DMS153 treated with DMSO at 0.1 percent for 48 hours (cell line): ENCODE measurements around the gene CD79A.

Source experiments
- DNase-seq: peaks from one replicate; lab custom pipeline; 2025; ENCODE audit not compliant: unreplicated experiment; lab: John Stamatoyannopoulos, UW

Gene CD79A

DNA sequence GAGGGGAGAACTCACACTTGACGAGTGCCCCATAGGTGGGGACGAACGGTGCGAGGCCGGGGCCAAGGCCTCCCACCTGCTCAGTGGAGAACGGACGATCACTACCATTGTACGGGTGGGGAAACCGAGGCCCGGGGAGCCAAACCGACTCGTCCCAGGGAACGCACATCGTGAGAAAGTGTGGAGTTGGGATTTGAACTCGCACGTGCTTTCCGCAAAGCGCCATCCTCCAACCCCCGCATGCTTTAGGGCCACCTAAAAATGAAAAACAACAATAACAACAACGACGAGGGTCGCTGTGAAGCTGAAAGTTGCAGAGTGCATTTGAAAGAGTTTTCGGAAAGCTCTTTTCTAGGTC is 6.4 kb downstream of the CD79A start:
- DNase-seq: no peak

GRCh38 chr19:41883821-41884733 is 7.0 kb downstream of the CD79A start:
- DNase-seq: peak; percentile 92

GRCh38 chr19:41886761-41887710 is 10.0 kb downstream of the CD79A start:
- DNase-seq: no peak

GRCh38 chr19:41887711-41888382 is 10.8 kb downstream of the CD79A start:
- DNase-seq: peak; percentile 42

- no peak for DNase-seq
Observed at GRCh38 chr19:41888926-41889325, 11.8 kb downstream of the CD79A start.

DNA sequence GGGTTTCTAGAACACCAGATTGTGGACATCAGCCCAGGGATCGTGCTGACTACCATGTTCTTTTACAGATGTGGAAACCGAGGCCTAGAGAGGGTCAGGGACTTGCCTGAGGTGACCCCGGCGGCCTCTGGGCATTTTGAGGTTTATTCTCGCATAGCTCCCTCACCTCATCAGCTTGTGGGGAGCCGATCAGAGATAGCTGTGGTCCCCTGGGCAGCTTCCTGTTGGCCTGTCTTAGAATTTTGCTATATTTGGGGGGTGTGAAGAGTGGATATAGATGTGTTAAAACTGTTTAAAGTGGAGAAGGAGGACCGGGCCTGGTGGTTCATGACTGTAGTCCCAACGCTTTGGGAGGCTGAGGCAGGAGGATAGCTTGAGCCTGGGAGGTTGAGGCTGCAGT is 12.8 kb downstream of the CD79A start:
- DNase-seq: no peak

DNA sequence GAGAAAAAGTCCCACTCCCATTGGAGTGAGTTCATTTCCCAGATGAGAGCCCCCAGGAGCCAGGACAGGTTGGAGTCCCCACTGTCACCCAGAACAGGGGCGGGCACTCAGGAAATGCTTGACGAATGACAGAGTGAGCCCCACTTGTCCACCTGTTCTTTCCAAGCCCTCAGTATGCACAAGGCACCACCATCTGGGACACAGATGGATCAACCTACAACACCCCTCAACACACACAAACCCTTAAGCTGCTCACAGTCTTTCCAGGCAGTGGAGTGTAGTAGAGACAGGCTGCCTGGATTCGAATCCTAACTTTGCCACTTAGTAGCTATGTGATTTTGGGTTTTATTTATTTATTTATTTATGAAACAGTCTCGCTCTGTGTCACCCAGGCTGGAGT is 13.9 kb downstream of the CD79A start:
- no peak for DNase-seq

GRCh38 chr19:41892173-41892902 is 15.3 kb downstream of the CD79A start:
- DNase-seq: no peak

DNA sequence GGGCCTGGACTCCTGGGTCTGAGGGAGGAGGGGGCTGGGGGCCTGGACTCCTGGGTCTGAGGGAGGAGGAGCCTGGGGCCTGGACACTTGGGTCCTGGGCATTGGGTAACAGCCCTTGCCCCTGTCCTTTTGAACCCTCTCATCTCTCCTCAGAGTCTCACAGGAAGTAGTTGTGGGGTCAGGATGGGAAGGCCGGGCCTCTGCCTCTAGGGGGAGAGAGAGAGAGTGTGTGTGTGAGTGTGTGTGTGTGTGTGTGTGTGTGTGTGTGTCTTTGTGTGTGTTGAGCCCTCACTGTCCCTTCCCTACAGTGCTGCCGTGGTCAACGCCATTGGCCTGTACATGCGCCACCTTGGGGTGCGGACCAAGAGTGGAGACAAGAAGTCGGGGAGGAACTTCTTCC is 16.8 kb downstream of the CD79A start:
- DNase-seq: no peak

DNA sequence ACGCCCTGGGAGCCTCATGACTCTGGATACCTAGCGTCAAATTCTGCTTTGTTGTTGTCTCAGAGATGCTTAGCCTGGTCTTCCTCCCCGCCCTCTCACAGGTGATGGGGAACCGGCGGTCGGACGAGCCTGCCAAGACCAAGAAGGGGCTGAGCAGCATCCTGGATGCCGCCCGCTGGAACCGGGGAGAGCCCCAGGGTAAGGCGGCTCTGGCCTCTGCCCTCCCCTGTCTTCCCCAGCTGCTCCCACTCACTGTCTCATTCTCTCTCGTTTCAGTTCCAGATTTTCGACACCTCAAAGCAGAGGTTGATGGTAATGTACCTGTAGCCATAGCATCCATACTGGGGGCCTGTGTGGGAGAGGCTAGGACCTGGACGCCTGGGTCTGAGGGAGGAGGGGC is 17.3 kb downstream of the CD79A start:
- no peak for DNase-seq

DNA sequence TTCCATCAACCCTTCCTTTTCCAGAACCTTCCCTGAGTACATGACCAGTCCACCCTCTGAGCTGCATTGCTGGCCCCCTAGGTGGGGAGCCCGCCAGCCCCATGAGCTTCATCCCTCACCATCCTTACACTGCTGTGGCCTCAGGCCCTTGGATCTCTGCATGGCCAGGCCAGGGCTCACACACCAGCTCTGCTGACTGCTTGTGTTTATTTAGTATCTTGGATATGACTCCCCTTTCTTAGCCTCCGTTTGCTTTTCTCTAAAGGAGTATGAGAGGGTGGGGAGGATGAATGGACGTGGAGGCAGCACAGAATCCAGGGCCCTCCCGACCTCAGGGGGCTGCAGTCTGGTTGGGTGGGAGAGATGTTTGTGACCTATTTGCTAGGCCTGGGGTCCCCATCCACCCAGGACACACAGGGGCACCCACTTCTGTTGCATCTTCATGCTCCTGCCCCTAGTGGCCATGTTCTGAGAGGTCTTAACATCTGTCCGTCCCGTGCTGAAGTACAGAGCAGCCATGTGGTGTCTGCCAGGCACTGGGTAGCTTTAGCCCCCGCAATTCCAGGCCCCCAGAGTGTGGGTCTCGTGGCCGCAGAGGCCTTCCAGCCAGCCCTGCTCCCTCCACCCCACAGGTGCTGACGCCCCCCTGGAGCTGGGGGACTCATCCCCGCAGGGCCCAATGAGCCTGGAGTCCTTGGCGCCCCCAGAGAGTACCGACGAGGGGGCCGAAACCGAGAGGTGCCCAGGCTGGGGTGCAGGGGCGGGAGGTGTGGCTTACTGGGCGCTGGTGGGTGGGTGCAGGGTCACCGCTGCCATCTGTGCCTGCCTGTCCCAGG is 18.9 kb downstream of the CD79A start:
- no peak for DNase-seq

- no peak for DNase-seq
Observed at GRCh38 chr19:41896581-41896942, 19.5 kb downstream of the CD79A start.

GRCh38 chr19:41897181-41897580 is 20.1 kb downstream of the CD79A start:
- DNase-seq: no peak

DNA sequence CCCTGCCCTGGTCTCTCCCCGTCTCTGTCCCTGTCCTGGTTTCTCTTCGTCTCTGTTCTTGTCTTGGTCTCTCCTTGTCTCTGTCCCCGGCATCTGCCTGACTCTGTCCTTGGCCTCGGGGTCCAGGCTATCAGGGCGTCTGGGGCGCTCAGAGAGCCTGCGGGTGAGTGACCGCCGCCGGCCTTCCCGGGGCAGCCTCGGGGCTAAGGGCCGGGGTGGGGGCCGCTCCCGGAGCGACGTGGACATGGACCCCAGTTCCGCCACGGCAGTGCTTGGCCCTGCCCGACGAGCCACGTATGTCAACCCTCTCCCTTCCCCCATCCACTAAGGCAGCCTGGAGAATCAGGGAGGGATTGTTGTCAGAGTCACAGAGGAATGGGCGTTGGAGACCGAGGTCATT is 20.7 kb downstream of the CD79A start:
- DNase-seq: no peak

DNA sequence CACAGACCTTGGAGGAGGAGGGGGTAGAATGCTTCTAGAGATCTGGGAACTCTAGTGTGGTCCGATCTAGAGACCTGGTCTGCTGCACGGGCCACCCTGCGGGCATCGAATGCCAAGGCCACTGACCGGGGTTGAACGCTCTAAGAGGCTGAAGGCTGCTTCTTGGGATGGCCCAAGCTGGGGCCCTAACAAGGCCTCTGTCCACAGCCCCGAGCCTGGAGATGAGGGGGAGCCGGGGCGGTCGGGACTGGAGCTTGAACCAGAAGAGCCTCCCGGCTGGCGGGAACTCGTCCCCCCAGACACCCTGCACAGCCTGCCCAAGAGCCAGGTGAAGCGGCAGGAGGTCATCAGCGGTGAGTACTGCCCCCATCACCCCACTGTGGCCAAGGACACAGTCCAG is 21.2 kb downstream of the CD79A start:
- no peak for DNase-seq

DNA sequence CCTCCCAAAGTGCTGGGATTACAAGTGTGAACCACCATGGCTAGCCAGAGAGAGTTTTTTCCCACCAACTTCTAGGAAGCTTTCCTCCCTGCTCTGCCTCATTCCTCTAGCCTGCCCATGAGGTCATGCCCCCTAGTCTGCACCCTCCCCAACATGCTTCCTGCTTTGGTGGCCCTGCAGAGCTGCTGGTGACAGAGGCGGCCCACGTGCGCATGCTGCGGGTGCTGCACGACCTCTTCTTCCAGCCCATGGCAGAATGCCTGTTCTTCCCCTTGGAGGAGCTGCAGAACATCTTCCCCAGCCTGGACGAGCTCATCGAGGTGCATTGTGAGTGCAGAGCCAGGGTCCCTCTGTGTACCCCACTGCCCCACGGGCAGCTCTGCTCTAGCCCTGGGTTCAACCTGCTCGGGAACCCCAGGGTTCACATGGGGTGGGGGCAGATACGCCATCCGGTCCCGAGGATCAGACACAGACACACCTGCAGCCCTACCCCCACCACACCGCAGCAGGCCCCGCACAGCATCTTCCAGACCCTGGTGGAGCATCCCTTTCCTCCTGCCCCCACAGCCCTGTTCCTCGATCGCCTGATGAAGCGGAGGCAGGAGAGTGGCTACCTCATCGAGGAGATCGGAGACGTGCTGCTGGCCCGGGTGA is 24.8 kb downstream of the CD79A start:
- DNase-seq: no peak

DNA sequence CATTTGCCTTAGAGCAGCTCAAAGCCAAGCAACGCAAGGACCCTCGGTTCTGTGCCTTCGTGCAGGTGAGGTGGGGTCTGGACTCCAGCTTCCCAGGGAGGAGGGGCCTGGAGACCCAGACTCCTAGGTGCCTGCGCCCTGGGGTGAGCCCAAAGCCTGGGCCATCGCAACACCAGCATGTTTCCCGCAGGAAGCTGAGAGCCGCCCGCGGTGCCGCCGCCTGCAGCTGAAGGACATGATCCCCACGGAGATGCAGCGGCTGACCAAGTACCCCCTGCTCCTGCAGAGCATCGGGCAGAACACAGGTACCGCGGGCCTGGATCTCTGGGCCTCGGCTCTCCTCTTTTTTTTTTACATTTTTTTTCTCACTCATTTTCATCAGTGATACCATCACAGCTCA is 25.5 kb downstream of the CD79A start:
- DNase-seq: no peak

DNA sequence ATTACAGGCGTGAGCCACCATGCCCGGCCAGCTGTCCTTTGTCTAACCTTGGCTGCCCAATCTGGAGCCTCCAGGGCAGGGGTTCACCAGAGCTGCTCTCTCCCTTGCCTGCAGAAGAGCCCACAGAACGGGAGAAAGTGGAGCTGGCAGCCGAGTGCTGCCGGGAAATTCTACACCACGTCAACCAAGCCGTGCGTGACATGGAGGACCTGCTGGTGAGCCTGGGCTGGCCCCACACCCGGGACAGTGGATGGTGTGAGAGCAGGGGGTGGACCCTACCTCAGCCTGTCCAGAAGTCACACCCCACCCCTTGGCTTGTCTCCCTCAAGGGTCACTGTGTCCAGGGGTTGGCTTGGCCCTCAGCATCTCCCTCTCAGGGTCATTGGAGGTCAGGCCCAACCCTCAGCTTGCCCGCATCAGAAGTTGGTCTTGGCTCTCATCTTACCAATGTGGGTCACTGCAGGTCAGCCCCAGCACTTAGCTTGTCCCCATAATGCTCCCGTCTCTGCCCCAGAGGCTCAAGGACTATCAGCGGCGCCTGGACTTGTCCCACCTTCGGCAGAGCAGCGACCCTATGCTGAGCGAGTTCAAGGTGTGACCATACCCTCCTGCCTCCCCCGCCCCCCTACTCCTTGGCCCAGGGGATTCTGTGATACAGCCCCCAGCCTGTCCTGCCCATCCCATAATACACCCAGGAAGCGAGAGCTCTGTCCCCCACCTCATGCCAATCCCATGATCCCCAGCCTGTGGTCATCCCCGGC is 26.3 kb downstream of the CD79A start:
- no peak for DNase-seq
